ENCODE results near the gene TRAPPC11.

Gene TRAPPC11

GRCh38 chr4:183638436-183638835, 20.7 kb upstream of the TRAPPC11 start:
- no peak overlapping the region for H3K4me3 ChIP-seq (ENCODE audit: low read length in 2 of 2)
- H3K27me3 ChIP-seq (ENCODE audit: control insufficient read depth in 1 of 2, insufficient read depth in 2 of 2, low read length in 2 of 2), result no peaks in the 10 kb centered on the region
- H3K27ac ChIP-seq (ENCODE audit: low read length), result no peak overlapping the region
- no peak overlapping the region for H3K9ac ChIP-seq (ENCODE audit: low read length in 2 of 2)
- H3K36me3 ChIP-seq (ENCODE audit: control insufficient read depth in 2 of 2, insufficient read depth in 2 of 2, low read length in 2 of 2), result peaks cover 0 to 4% of the 10 kb centered on the region in 2 donors
- no peaks in the 10 kb centered on the region for H3K9me3 ChIP-seq (ENCODE audit: control insufficient read depth in 2 of 2, low read length in 2 of 2)
- H3K4me1 ChIP-seq (ENCODE audit: control insufficient read depth, insufficient read depth, low read length), result no peaks in the 10 kb centered on the region

- Histone ChIP-seq H3K9ac (ENCODE audit: low read length in 2 of 2) (no peak overlapping the region), H3K9me3 (ENCODE audit: control insufficient read depth in 2 of 2, low read length in 2 of 2) (no peaks in the 10 kb centered on the region), H3K27me3 (ENCODE audit: control insufficient read depth in 1 of 2, insufficient read depth in 2 of 2, low read length in 2 of 2) (no peaks in the 10 kb centered on the region), H3K36me3 (ENCODE audit: control insufficient read depth in 2 of 2, insufficient read depth in 2 of 2, low read length in 2 of 2) (peaks cover 0 to 6% of the 10 kb centered on the region in 2 donors), H3K4me3 (ENCODE audit: low read length in 2 of 2) (no peak overlapping the region), H3K27ac (ENCODE audit: low read length) (no peak overlapping the region), H3K4me1 (ENCODE audit: control insufficient read depth, insufficient read depth, low read length) (no peaks in the 10 kb centered on the region)
Observed at GRCh38 chr4:183639291-183639690, 19.8 kb upstream of the TRAPPC11 start.

- H3K4me1 ChIP-seq (ENCODE audit: control insufficient read depth, insufficient read depth, low read length), result no peaks in the 10 kb centered on the region
- no peak overlapping the region for H3K4me3 ChIP-seq (ENCODE audit: low read length in 2 of 2)
- peaks cover 10 to 21% of the 10 kb centered on the region in 2 donors for H3K36me3 ChIP-seq (ENCODE audit: control insufficient read depth in 2 of 2, insufficient read depth in 2 of 2, low read length in 2 of 2)
- H3K9me3 ChIP-seq (ENCODE audit: control insufficient read depth in 2 of 2, low read length in 2 of 2), result no peaks in the 10 kb centered on the region
- H3K27ac ChIP-seq (ENCODE audit: low read length), result no peak overlapping the region
- no peaks in the 10 kb centered on the region for H3K27me3 ChIP-seq (ENCODE audit: control insufficient read depth in 1 of 2, insufficient read depth in 2 of 2, low read length in 2 of 2)
- no peak overlapping the region for H3K9ac ChIP-seq (ENCODE audit: low read length in 2 of 2)
Observed at GRCh38 chr4:183645326-183645725, 13.8 kb upstream of the TRAPPC11 start.

- H3K9me3 ChIP-seq (ENCODE audit: control insufficient read depth in 2 of 2, low read length in 2 of 2), result no peaks in the 10 kb centered on the region
- no peak overlapping the region for H3K27ac ChIP-seq (ENCODE audit: low read length)
- no peaks in the 10 kb centered on the region for H3K27me3 ChIP-seq (ENCODE audit: control insufficient read depth in 1 of 2, insufficient read depth in 2 of 2, low read length in 2 of 2)
- H3K4me3 ChIP-seq (ENCODE audit: low read length in 2 of 2), result peak overlapping the region in 1 of 2 donors; percentile 88
- peaks cover 0 to 11% of the 10 kb centered on the region in 2 donors for H3K36me3 ChIP-seq (ENCODE audit: control insufficient read depth in 2 of 2, insufficient read depth in 2 of 2, low read length in 2 of 2)
- H3K9ac ChIP-seq (ENCODE audit: low read length in 2 of 2), result peak overlapping the region; percentile 13 to 89
- H3K4me1 ChIP-seq (ENCODE audit: control insufficient read depth, insufficient read depth, low read length), result peaks cover 8% of the 10 kb centered on the region
Observed at GRCh38 chr4:183657564-183657963, 1.5 kb upstream of the TRAPPC11 start.

GRCh38 chr4:183658362-183659028, 598 bp upstream of the TRAPPC11 start:
- peaks cover 8% of the 10 kb centered on the region for H3K4me1 ChIP-seq (ENCODE audit: control insufficient read depth, insufficient read depth, low read length)
- H3K36me3 ChIP-seq (ENCODE audit: control insufficient read depth in 2 of 2, insufficient read depth in 2 of 2, low read length in 2 of 2), result peaks cover 0 to 4% of the 10 kb centered on the region in 2 donors
- H3K4me3 ChIP-seq (ENCODE audit: low read length in 2 of 2), result peak overlapping the region; percentile 88 to 90
- H3K9me3 ChIP-seq (ENCODE audit: control insufficient read depth in 2 of 2, low read length in 2 of 2), result no peaks in the 10 kb centered on the region
- peak overlapping the region; percentile 89 to 90 for H3K9ac ChIP-seq (ENCODE audit: low read length in 2 of 2)
- H3K27me3 ChIP-seq (ENCODE audit: control insufficient read depth in 1 of 2, insufficient read depth in 2 of 2, low read length in 2 of 2), result no peaks in the 10 kb centered on the region
- H3K27ac ChIP-seq (ENCODE audit: low read length), result peak overlapping the region; percentile 94

GRCh38 chr4:183659872-183660242, 764 bp downstream of the TRAPPC11 start:
- Histone ChIP-seq H3K4me1 (ENCODE audit: control insufficient read depth, insufficient read depth, low read length) (peaks cover 8% of the 10 kb centered on the region), H3K27me3 (ENCODE audit: control insufficient read depth in 1 of 2, insufficient read depth in 2 of 2, low read length in 2 of 2) (no peaks in the 10 kb centered on the region), H3K9ac (ENCODE audit: low read length in 2 of 2) (peak overlapping the region; percentile 89 to 97), H3K9me3 (ENCODE audit: control insufficient read depth in 2 of 2, low read length in 2 of 2) (no peaks in the 10 kb centered on the region), H3K4me3 (ENCODE audit: low read length in 2 of 2) (peak overlapping the region; percentile 88 to 98), H3K36me3 (ENCODE audit: control insufficient read depth in 2 of 2, insufficient read depth in 2 of 2, low read length in 2 of 2) (peaks cover 0 to 4% of the 10 kb centered on the region in 2 donors), H3K27ac (ENCODE audit: low read length) (peak overlapping the region; percentile 94)

GRCh38 chr4:183666088-183666487, 7.0 kb downstream of the TRAPPC11 start:
- Histone ChIP-seq H3K27me3 (ENCODE audit: control insufficient read depth in 1 of 2, insufficient read depth in 2 of 2, low read length in 2 of 2) (no peaks in the 10 kb centered on the region), H3K4me1 (ENCODE audit: control insufficient read depth, insufficient read depth, low read length) (no peaks in the 10 kb centered on the region), H3K4me3 (ENCODE audit: low read length in 2 of 2) (no peak overlapping the region), H3K9me3 (ENCODE audit: control insufficient read depth in 2 of 2, low read length in 2 of 2) (no peaks in the 10 kb centered on the region), H3K9ac (ENCODE audit: low read length in 2 of 2) (no peak overlapping the region), H3K36me3 (ENCODE audit: control insufficient read depth in 2 of 2, insufficient read depth in 2 of 2, low read length in 2 of 2) (peaks cover 36 to 39% of the 10 kb centered on the region in 2 donors), H3K27ac (ENCODE audit: low read length) (no peak overlapping the region)

GRCh38 chr4:183670251-183670650, 11.2 kb downstream of the TRAPPC11 start:
- Histone ChIP-seq H3K9ac (ENCODE audit: low read length in 2 of 2) (no peak overlapping the region), H3K4me1 (ENCODE audit: control insufficient read depth, insufficient read depth, low read length) (no peaks in the 10 kb centered on the region), H3K36me3 (ENCODE audit: control insufficient read depth in 2 of 2, insufficient read depth in 2 of 2, low read length in 2 of 2) (peaks cover 36 to 38% of the 10 kb centered on the region in 2 donors), H3K9me3 (ENCODE audit: control insufficient read depth in 2 of 2, low read length in 2 of 2) (no peaks in the 10 kb centered on the region), H3K4me3 (ENCODE audit: low read length in 2 of 2) (no peak overlapping the region), H3K27ac (ENCODE audit: low read length) (no peak overlapping the region), H3K27me3 (ENCODE audit: control insufficient read depth in 1 of 2, insufficient read depth in 2 of 2, low read length in 2 of 2) (no peaks in the 10 kb centered on the region)

GRCh38 chr4:183670960-183671555, 12.0 kb downstream of the TRAPPC11 start:
- Histone ChIP-seq H3K9ac (ENCODE audit: low read length in 2 of 2) (no peak overlapping the region), H3K27ac (ENCODE audit: low read length) (no peak overlapping the region), H3K4me1 (ENCODE audit: control insufficient read depth, insufficient read depth, low read length) (no peaks in the 10 kb centered on the region), H3K36me3 (ENCODE audit: control insufficient read depth in 2 of 2, insufficient read depth in 2 of 2, low read length in 2 of 2) (peaks cover 29 to 32% of the 10 kb centered on the region in 2 donors), H3K9me3 (ENCODE audit: control insufficient read depth in 2 of 2, low read length in 2 of 2) (no peaks in the 10 kb centered on the region), H3K27me3 (ENCODE audit: control insufficient read depth in 1 of 2, insufficient read depth in 2 of 2, low read length in 2 of 2) (no peaks in the 10 kb centered on the region), H3K4me3 (ENCODE audit: low read length in 2 of 2) (no peak overlapping the region)

- no peaks in the 10 kb centered on the region for H3K9me3 ChIP-seq (ENCODE audit: control insufficient read depth in 2 of 2, low read length in 2 of 2)
- H3K4me1 ChIP-seq (ENCODE audit: control insufficient read depth, insufficient read depth, low read length), result no peaks in the 10 kb centered on the region
- H3K27ac ChIP-seq (ENCODE audit: low read length), result no peak overlapping the region
- no peak overlapping the region for H3K4me3 ChIP-seq (ENCODE audit: low read length in 2 of 2)
- H3K27me3 ChIP-seq (ENCODE audit: control insufficient read depth in 1 of 2, insufficient read depth in 2 of 2, low read length in 2 of 2), result no peaks in the 10 kb centered on the region
- peaks cover 16 to 22% of the 10 kb centered on the region in 2 donors for H3K36me3 ChIP-seq (ENCODE audit: control insufficient read depth in 2 of 2, insufficient read depth in 2 of 2, low read length in 2 of 2)
- H3K9ac ChIP-seq (ENCODE audit: low read length in 2 of 2), result no peak overlapping the region
Observed at GRCh38 chr4:183674153-183674552, 15.1 kb downstream of the TRAPPC11 start.

GRCh38 chr4:183675625-183676024, 16.5 kb downstream of the TRAPPC11 start:
- H3K36me3 ChIP-seq (ENCODE audit: control insufficient read depth in 2 of 2, insufficient read depth in 2 of 2, low read length in 2 of 2), result peaks cover 10 to 13% of the 10 kb centered on the region in 2 donors
- no peaks in the 10 kb centered on the region for H3K9me3 ChIP-seq (ENCODE audit: control insufficient read depth in 2 of 2, low read length in 2 of 2)
- H3K4me3 ChIP-seq (ENCODE audit: low read length in 2 of 2), result no peak overlapping the region
- H3K27me3 ChIP-seq (ENCODE audit: control insufficient read depth in 1 of 2, insufficient read depth in 2 of 2, low read length in 2 of 2), result no peaks in the 10 kb centered on the region
- no peak overlapping the region for H3K27ac ChIP-seq (ENCODE audit: low read length)
- H3K9ac ChIP-seq (ENCODE audit: low read length in 2 of 2), result no peak overlapping the region
- no peaks in the 10 kb centered on the region for H3K4me1 ChIP-seq (ENCODE audit: control insufficient read depth, insufficient read depth, low read length)
